Measurements from ENCODE around the gene FFAR3.

- TF ChIP-seq CTCF (IDR thresholded peaks at IDR 0.05 in 8 of 11, conservative IDR thresholded peaks at IDR 0.05 in 3 of 11) (no peak), POLR2A (IDR thresholded peaks at IDR 0.05) (no peak)
Observed at GRCh38 chr19:35314031-35314430, 44.2 kb upstream of the FFAR3 start.

Measured in spleen (tissue), 7 donors.